GM12872 (cell line): ENCODE measurements around the gene KLRK1.
"Not testable (repeated sequence)": the region's sequence is repeated elsewhere in the genome, so short reads cannot be mapped to it uniquely, and the experiment has no call there.

ENCODE experiments used
- TF ChIP-seq, protein P1 (sequence below): IDR thresholded peaks from 3 replicates; pipeline ENCODE4 v1.5.1; 2011; ENCODE audit warnings: low read depth, mild to moderate bottlenecking, low read length, moderate library complexity; ENCODE audit not compliant: insufficient read depth

Gene KLRK1

DNA sequence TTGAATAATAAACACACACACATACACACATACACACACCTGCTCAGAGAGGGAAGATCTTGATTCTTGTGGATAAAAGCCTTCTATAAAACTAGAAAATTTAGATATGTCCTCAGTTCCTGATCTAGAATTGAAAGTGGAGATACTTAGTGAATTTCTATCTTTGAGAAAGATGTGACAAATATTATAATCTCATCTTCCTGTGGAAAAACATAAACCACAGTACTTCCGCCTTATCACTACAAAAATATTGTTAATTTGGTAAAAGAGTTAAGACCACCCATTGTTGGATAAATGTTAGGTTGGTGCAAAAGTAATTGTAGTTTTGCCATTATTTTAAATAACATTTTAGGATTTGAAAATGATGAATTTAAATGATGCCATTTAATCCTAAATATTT, at the start of gene KLRK1:
Gene KLRK1 (minus strand): TSS at position 138 of the 400 bp plus-strand sequence. CDS start 1,231 bp downstream, outside the sequence.
- TF ChIP-seq, protein P1, sequence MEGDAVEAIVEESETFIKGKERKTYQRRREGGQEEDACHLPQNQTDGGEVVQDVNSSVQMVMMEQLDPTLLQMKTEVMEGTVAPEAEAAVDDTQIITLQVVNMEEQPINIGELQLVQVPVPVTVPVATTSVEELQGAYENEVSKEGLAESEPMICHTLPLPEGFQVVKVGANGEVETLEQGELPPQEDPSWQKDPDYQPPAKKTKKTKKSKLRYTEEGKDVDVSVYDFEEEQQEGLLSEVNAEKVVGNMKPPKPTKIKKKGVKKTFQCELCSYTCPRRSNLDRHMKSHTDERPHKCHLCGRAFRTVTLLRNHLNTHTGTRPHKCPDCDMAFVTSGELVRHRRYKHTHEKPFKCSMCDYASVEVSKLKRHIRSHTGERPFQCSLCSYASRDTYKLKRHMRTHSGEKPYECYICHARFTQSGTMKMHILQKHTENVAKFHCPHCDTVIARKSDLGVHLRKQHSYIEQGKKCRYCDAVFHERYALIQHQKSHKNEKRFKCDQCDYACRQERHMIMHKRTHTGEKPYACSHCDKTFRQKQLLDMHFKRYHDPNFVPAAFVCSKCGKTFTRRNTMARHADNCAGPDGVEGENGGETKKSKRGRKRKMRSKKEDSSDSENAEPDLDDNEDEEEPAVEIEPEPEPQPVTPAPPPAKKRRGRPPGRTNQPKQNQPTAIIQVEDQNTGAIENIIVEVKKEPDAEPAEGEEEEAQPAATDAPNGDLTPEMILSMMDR: no peak

DNA sequence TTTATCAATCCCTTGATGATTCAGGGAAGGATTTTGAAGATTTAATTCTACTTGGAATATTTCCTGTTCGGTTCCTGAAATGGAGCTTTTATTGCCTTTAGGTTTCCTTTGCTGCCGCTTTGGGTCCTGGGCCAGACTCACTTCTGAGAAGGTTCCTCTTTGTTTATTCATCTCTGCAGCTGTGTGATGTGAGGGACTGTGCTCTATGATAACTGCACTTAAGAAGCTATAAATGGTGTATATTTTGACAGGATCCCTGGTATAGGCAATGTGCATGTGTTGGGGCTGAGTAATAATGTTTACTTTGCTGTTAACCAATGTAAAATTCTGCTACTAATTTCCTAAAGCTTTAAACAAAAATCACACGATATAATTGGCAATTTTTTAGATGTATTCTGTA, 46.0 kb upstream of the KLRK1 start, which contains the start of gene KLRC2:
Gene KLRC2 (minus strand): TSS at position 195 of the 400 bp plus-strand sequence. CDS start 24 bp downstream, at position 171.
- TF ChIP-seq, protein P1: not testable (repeated sequence)

DNA sequence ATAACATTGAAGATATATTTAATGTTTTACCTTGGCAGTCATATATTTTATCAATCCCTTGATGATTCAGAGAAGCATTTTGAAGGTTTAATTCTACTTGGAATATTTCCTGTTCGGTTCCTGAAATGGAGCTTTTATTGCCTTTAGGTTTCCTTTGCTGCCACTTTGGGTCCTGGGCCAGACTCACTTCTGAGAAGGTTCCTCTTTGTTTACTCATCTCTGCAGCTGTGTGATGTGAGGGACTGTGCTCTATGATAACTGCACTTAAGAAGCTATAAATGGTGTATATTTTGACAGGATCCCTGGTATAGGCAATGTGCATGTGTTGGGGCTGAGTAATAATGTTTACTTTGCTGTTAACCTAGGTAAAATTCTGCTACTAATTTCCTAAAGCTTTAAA, 30.5 kb upstream of the KLRK1 start, which contains the start of gene KLRC3:
Gene KLRC3 (minus strand): TSS at position 262 of the 400 bp plus-strand sequence. CDS start 45 bp downstream, at position 217.
- TF ChIP-seq, protein P1: not testable (repeated sequence)

DNA sequence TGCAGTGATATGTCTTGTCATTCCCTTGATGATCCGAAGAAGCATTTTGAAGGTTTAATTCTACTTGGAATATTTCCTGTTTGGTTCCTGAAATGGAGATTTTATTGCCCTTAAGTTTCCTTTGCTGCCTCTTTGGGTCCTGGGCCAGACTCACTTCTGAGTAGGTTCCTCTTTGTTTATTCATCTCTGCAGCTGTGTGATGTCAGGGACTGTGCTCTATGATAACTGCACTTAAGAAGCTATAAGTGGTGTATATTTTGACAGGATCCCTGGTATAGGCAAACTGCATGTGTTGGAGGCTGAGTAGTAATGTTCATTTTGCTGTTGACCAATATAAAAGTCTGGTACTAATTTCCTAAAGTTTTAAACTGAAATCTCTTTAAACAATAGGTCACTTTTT, 19.6 kb upstream of the KLRK1 start, which contains the start of gene KLRC4:
Gene KLRC4 (minus strand): TSS at position 366 of the 400 bp plus-strand sequence. CDS start 182 bp downstream, at position 184.
- TF ChIP-seq, protein P1: no peak

DNA sequence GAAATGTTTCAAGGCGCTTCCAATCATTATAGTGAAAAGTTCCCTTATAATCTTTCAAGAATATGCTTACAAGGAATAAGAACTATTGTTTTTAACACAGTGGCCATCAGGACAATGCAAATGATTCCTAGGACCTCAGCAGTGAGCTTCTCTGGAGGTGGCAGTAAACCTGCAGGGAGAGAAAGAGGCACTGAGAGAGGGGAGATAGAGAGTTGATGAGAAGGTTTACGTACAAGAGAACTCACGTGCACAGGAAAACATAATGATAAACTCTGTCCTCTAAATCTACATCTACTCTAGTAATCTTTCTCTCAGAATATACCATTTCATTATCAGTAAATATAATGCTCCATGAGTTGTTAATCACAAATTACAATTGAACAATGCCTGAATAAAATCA, 19.0 kb upstream of the KLRK1 start:
- TF ChIP-seq, protein P1: no peak

DNA sequence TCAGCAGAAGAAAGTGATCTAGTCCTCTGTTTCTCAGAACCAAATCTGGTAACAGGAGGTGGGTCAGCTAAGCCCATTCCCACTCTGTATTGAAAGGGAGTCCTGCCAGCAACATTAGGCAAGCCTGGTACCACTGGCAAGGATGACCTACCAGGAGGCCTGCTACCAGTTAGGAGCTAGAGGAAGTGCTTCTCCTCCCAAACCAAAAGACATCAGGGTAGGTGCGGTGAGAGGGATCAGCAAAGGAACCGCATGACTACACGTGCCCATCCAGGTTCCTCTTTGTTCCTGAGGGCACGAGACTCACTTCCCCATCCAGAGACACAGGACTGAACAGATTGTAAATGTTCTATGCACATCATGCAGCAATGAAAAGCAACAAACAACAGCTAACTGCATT, 16.9 kb upstream of the KLRK1 start:
- TF ChIP-seq, protein P1: no peak

DNA sequence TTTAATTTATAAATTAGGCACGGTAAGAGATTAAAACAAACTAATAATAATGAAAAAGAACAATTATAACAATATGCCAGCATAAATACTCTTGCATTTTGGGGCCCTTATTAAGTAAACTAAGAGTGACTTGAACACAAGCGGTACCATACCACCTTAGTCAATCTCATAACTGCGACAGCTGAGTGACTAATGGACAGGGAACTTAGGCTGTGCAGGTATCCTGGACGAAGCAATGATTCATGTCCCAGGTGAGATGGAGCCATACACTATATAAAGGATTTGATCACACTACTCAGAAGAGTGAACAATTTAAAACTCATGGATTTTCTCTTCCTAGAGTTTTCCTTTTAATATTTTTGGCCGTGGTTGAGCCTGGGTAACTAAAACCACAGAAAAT, 15.5 kb upstream of the KLRK1 start:
- TF ChIP-seq, protein P1: no peak

DNA sequence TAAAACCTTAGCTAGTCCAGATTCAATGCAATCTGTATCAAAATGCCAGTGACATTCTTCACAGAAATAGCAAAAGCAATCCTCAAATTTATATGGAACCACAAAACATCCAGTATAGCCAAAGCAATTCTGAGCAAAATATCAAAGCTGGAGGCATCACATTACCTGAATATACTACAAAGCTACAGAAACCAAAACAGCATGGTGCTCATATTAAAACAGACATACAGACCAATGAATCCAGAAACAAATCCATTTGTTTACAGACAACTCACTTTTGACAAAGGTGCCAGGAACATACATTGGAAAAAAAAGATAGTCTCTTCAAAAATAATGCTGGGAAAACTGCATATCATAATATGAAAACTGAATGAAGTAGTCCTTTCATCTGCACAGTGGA, 15.0 kb upstream of the KLRK1 start:
- TF ChIP-seq, protein P1: no peak
